ENCODE results near the gene NCKAP5.

Gene NCKAP5

GRCh38 chr2:133371286-133371685 is 197.0 kb downstream of the NCKAP5 start:
- DNase-seq: no peak

GRCh38 chr2:133369901-133370658 is 198.2 kb downstream of the NCKAP5 start:
- DNase-seq: no peak

- no peak for DNase-seq
These were observed 203.1 kb downstream of the NCKAP5 start for GRCh38 chr2:133365117-133365516.

GRCh38 chr2:133364636-133365035 is 203.6 kb downstream of the NCKAP5 start:
- no peak for DNase-seq

GRCh38 chr2:133363884-133364283 is 204.4 kb downstream of the NCKAP5 start:
- DNase-seq: no peak

- DNase-seq: no peak
These were observed 206.2 kb downstream of the NCKAP5 start for GRCh38 chr2:133362061-133362476.

GRCh38 chr2:133360882-133361281 is 207.4 kb downstream of the NCKAP5 start:
- DNase-seq: no peak

GRCh38 chr2:133360190-133360589 is 208.1 kb downstream of the NCKAP5 start:
- DNase-seq: no peak

GRCh38 chr2:133352719-133353118 is 215.5 kb downstream of the NCKAP5 start:
- DNase-seq: no peak

GRCh38 chr2:133346654-133347053 is 221.6 kb downstream of the NCKAP5 start:
- no peak for DNase-seq

- no peak for DNase-seq
These were observed 222.6 kb downstream of the NCKAP5 start for GRCh38 chr2:133345638-133346037.

GRCh38 chr2:133344849-133345248 is 223.4 kb downstream of the NCKAP5 start:
- DNase-seq: no peak

GRCh38 chr2:133343018-133343352 is 225.3 kb downstream of the NCKAP5 start:
- no peak for DNase-seq

- DNase-seq: no peak
These were observed 225.8 kb downstream of the NCKAP5 start for GRCh38 chr2:133342286-133343017.

- DNase-seq: no peak
These were observed 226.7 kb downstream of the NCKAP5 start for GRCh38 chr2:133341575-133341974.

GRCh38 chr2:133338224-133338623 is 230.0 kb downstream of the NCKAP5 start:
- no peak for DNase-seq

GRCh38 chr2:133334923-133335322 is 233.3 kb downstream of the NCKAP5 start:
- DNase-seq: no peak

GRCh38 chr2:133333181-133333580 is 235.1 kb downstream of the NCKAP5 start:
- no peak for DNase-seq

GRCh38 chr2:133331436-133331835 is 236.8 kb downstream of the NCKAP5 start:
- DNase-seq: no peak

GRCh38 chr2:133326652-133327397 is 241.4 kb downstream of the NCKAP5 start:
- DNase-seq: no peak

GRCh38 chr2:133324150-133324561 is 244.1 kb downstream of the NCKAP5 start:
- no peak for DNase-seq

- no peak for DNase-seq
These were observed 245.4 kb downstream of the NCKAP5 start for GRCh38 chr2:133322909-133323308.

GRCh38 chr2:133317178-133317577 is 251.1 kb downstream of the NCKAP5 start:
- DNase-seq: no peak

- DNase-seq: no peak
These were observed 251.7 kb downstream of the NCKAP5 start for GRCh38 chr2:133316557-133316956.

Data from activated CD4-positive, alpha-beta T cell treated with anti-CD3 and anti-CD28 coated beads for 1 hour (primary cell).